Measurements from ENCODE around the gene TMEM138.

DNA sequence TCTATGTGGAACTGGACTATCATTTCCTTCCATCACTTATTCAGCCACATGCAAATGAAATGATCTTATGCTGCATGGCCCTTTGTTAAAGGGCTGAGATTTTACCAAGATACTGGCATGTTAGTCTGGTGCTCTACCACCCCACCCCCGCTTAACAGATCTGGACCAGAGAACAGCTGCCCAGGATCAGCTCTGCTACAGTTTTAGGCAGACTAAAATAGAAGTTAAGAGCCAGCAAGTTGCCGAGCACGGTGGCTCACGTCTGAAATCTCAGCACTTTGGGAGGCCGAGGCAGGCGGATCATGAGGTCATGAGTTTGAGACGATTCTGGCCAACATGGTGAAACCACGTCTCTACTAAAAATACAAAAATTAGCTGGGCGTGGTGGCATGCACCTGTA is 33.8 kb upstream of the TMEM138 start:
- no peak for TF ChIP-seq YY1 (IDR thresholded peaks at IDR 0.05; ENCODE audit: insufficient read depth, insufficient read length)
- no peak for TF ChIP-seq ZNF274 (IDR thresholded peaks at IDR 0.05; ENCODE audit: low read depth, low read length)

Data from NT2/D1 (cell line).